ENCODE data around the gene QPRT. TPM values are rescaled to one million over a fixed set of nuclear protein-coding genes. Genes with fewer than 3 reads are reported as not detected.
"Not testable (repeated sequence)": the region's sequence is repeated elsewhere in the genome, so short reads cannot be mapped to it uniquely, and the experiment has no call there.

Gene QPRT
- total and polyA plus RNA-seq, 5 experiments from 2014 or later: 0.15 to 0.55 (median 0.49) TPM

GRCh38 chr16:29729116-29729521, 50.1 kb downstream of the QPRT start:
- Mint-ChIP-seq H3K36me3 (peaks cover 0 to 2% (median 0%) of the 10 kb centered on the region in 3 donors), H3K9me3 (peaks cover 0 to 3% (median 0%) of the 10 kb centered on the region in 9 donors), H3K27me3 (no peaks in the 10 kb centered on the region), H3K4me3 (no peak overlapping the region), H3K4me1 (peaks cover 14 to 38% (median 32%) of the 10 kb centered on the region in 4 donors), H3K27ac (peak overlapping the region in 4 of 10 donors; percentile 40 to 72 (median 49))
- POLR2A ChIA-PET: interaction anchor here (0.6 to 5.5 kb wide), 9 partner anchors 10 to 66 kb away, joined by 3 to 25 read pairs (median 5); partner anchors contain the start of gene KIF22
- ATAC-seq (peak in 1 of 2 donors; percentile 33), DNase-seq (no peak)

DNA sequence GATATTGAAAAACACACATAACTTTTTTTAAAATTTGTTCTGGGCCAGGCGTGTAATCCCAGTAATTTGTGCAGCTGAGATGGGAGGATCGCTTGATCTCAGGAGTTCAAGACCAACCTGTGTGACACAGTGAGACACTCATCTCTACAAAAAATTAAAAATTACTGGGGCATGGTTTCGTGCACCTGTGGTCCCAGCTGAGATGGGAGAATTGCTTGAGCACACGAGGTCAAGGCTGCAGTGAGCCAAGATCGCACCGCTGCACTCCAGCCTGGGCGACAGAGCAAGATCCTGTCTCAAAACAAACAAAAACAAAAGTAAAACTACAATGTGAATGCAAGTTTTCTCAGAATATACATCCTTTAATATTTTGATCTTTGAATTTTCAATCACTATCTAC, 51.7 kb downstream of the QPRT start:
- no peaks in the 10 kb centered on the region for H3K27me3 Mint-ChIP-seq
- H3K4me1 Mint-ChIP-seq: peaks cover 15 to 42% (median 33%) of the 10 kb centered on the region in 4 donors
- peaks cover 0 to 3% (median 0%) of the 10 kb centered on the region in 9 donors for H3K9me3 Mint-ChIP-seq
- no peak for DNase-seq
- ATAC-seq: no peak
- peaks cover 0 to 2% (median 0%) of the 10 kb centered on the region in 3 donors for H3K36me3 Mint-ChIP-seq
- peak overlapping the region in 2 of 10 donors; percentile 28 to 53 for H3K4me3 Mint-ChIP-seq
- H3K27ac Mint-ChIP-seq: peak overlapping the region in 4 of 10 donors; percentile 52 to 86 (median 72)
- POLR2A ChIA-PET: interaction anchor here (0.6 to 6.7 kb wide), 5 partner anchors 9 to 59 kb away, joined by 4 to 43 read pairs (median 4); partner anchors contain the start of genes C16orf54 and KIF22

- peak in 1 of 2 donors; percentile 51 for ATAC-seq
- not testable (repeated sequence) for H3K27me3 Mint-ChIP-seq, H3K9me3 Mint-ChIP-seq, H3K36me3 Mint-ChIP-seq, DNase-seq
- Mint-ChIP-seq H3K4me3 (peak overlapping the region in 3 of 10 donors; percentile 4 to 45 (median 43)), H3K27ac (peak overlapping the region in 6 of 10 donors; percentile 8 to 93 (median 82)), H3K4me1 (peaks cover 26 to 54% (median 47%) of the 10 kb centered on the region in 4 donors)
- POLR2A ChIA-PET: interaction anchor here (0.7 to 6.7 kb wide), 7 partner anchors 7 to 111 kb away, joined by 3 to 43 read pairs (median 5); partner anchors contain the start of genes C16orf54 and KIF22
These were observed 53.0 kb downstream of the QPRT start for GRCh38 chr16:29731768-29732601.

- POLR2A ChIA-PET: interaction anchor here (0.5 to 6.7 kb wide), 7 partner anchors 8 to 62 kb away, joined by 3 to 43 read pairs (median 7); partner anchors contain the start of genes C16orf54 and KIF22
- no peak for ATAC-seq
- H3K27me3 Mint-ChIP-seq: no peaks in the 10 kb centered on the region
- peak overlapping the region in 2 of 10 donors; percentile 10 to 26 for H3K4me3 Mint-ChIP-seq
- DNase-seq: no peak
- peaks cover 0 to 3% (median 0%) of the 10 kb centered on the region in 9 donors for H3K9me3 Mint-ChIP-seq
- H3K4me1 Mint-ChIP-seq: peaks cover 37 to 77% (median 65%) of the 10 kb centered on the region in 4 donors
- peaks cover 0 to 2% (median under 1%) of the 10 kb centered on the region in 3 donors for H3K36me3 Mint-ChIP-seq
- H3K27ac Mint-ChIP-seq: peak overlapping the region in 6 of 10 donors; percentile 63 to 89 (median 71)
These were observed 55.8 kb downstream of the QPRT start for GRCh38 chr16:29734786-29735185.

GRCh38 chr16:29736112-29736511, 57.1 kb downstream of the QPRT start:
- no peaks in the 10 kb centered on the region for H3K27me3 Mint-ChIP-seq
- H3K4me3 Mint-ChIP-seq: peak overlapping the region in 2 of 10 donors; percentile 14 to 69
- H3K27ac Mint-ChIP-seq: peak overlapping the region; percentile 62 to 100 (median 90)
- DNase-seq: no peak
- ATAC-seq: no peak
- H3K4me1 Mint-ChIP-seq: peaks cover 49 to 82% (median 75%) of the 10 kb centered on the region in 4 donors
- H3K36me3 Mint-ChIP-seq: peaks cover 0 to 12% (median 5%) of the 10 kb centered on the region in 3 donors
- POLR2A ChIA-PET: interaction anchor here (0.8 to 6.7 kb wide), 4 partner anchors 8 to 72 kb away, joined by 3 to 43 read pairs (median 4); partner anchors contain the start of genes C16orf54 and KIF22
- H3K9me3 Mint-ChIP-seq: peaks cover 0 to 3% (median 0%) of the 10 kb centered on the region in 9 donors

DNA sequence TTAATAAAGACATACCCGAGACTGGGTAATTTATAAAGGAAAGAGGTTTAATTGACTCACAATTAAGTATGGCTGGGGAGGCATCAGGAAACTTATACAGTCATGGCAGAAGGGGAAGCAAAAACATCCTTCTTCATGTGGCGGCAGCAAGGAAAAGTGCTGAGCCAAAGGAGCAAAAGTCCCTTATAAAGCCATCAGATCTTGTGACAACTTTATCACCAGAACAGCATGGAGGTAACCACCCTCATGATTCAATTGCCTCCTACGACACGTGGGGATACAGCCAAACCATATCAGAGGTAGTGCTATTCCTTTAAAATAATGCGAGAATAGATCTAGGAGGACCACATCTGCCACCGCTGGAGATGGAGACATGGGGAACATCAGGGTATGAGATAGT, 57.8 kb downstream of the QPRT start:
- Mint-ChIP-seq H3K27ac (peak overlapping the region; percentile 62 to 100 (median 90)), H3K4me1 (peaks cover 54 to 83% (median 78%) of the 10 kb centered on the region in 4 donors), H3K27me3 (no peaks in the 10 kb centered on the region), H3K36me3 (peaks cover 4 to 19% (median 11%) of the 10 kb centered on the region in 3 donors), H3K9me3 (peaks cover 0 to 3% (median 0%) of the 10 kb centered on the region in 9 donors), H3K4me3 (peak overlapping the region in 4 of 10 donors; percentile 29 to 69 (median 52))
- ATAC-seq (no peak), DNase-seq (no peak)
- POLR2A ChIA-PET: interaction anchor here (0.9 to 6.7 kb wide), 3 partner anchors 8 to 54 kb away, joined by 3 to 53 read pairs (median 43); partner anchors contain the start of genes C16orf54 and KIF22

- POLR2A ChIA-PET: interaction anchor here (0.7 to 3.1 kb wide), 9 partner anchors 8 to 352 kb away, joined by 3 to 53 read pairs (median 10); partner anchors contain the start of genes C16orf54, KIF22 and MAZ
- H3K27ac Mint-ChIP-seq: peak overlapping the region; percentile 82 to 100 (median 95)
- peaks cover 4 to 28% (median 18%) of the 10 kb centered on the region in 3 donors for H3K36me3 Mint-ChIP-seq
- no peaks in the 10 kb centered on the region for H3K27me3 Mint-ChIP-seq
- peak overlapping the region; percentile 36 to 80 (median 66) for H3K4me3 Mint-ChIP-seq
- ATAC-seq (no peak), DNase-seq (no peak)
- H3K4me1 Mint-ChIP-seq: peaks cover 55 to 85% (median 79%) of the 10 kb centered on the region in 4 donors
- H3K9me3 Mint-ChIP-seq: peaks cover 0 to 2% (median 0%) of the 10 kb centered on the region in 9 donors
These were observed 58.7 kb downstream of the QPRT start for GRCh38 chr16:29737713-29738112.

DNA sequence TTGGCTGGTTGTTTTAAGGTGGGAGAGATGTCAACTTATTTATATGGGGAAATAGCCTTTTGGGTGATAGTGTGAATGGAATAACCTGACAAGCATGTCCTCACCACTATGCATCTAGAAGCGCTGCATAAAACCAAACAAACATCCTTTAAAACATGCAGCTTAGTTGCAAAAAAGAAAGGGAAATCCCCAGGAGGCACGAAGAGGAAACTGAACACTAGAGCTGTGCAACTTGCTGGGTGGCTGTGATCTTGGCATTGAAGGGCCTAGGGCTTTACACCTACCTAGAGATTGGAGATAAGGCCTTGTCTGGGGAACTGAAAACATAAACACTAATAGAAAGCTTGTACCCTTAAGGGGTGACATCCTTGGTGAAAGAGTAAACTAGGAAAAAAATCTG, 59.5 kb downstream of the QPRT start:
- Mint-ChIP-seq H3K4me1 (peaks cover 58 to 88% (median 85%) of the 10 kb centered on the region in 4 donors), H3K36me3 (peaks cover 4 to 36% (median 27%) of the 10 kb centered on the region in 3 donors), H3K9me3 (no peaks in the 10 kb centered on the region), H3K27me3 (no peaks in the 10 kb centered on the region), H3K4me3 (peak overlapping the region; percentile 36 to 80 (median 66)), H3K27ac (peak overlapping the region; percentile 82 to 100 (median 95))
- DNase-seq (peak; percentile 25 to 83 (median 72)), ATAC-seq (peak; percentile 79 to 86)
- POLR2A ChIA-PET: interaction anchor here (0.6 to 3.1 kb wide), 23 partner anchors 8 to 351 kb away, joined by 3 to 53 read pairs (median 5); partner anchors contain the start of genes ALDOA, C16orf54, KIF22 and MAZ

- Mint-ChIP-seq H3K4me1 (peaks cover 64 to 90% (median 85%) of the 10 kb centered on the region in 4 donors), H3K4me3 (peak overlapping the region; percentile 8 to 96 (median 62)), H3K36me3 (peaks cover 4 to 41% (median 38%) of the 10 kb centered on the region in 3 donors), H3K27ac (peak overlapping the region; percentile 82 to 100 (median 94))
- POLR2A ChIA-PET: interaction anchor here (0.7 to 3.1 kb wide), 9 partner anchors 9 to 108 kb away, joined by 3 to 53 read pairs (median 8); partner anchors contain the start of gene KIF22
- H3K27me3 Mint-ChIP-seq, ATAC-seq, H3K9me3 Mint-ChIP-seq, DNase-seq: not testable (repeated sequence)
These were observed 61.1 kb downstream of the QPRT start for GRCh38 chr16:29739927-29740629.

DNA sequence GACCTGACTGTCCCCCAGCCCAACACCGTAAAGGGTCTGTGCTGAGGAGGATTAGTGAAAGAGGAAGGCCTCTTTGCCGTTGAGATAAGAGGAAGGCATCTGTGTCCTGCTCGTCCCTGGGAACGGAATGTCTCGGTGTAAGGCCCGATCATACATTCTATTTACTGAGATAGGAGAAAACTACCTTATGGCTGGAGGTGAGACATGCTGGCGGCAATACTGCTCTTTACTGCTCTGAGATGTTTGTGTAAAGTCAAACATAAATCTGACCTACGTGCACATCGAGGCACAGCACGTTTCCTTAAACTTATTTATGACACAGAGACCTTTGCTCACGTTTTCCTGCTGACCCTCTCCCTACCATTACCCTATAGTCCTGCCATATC, 61.6 kb downstream of the QPRT start:
- Mint-ChIP-seq H3K4me1 (peaks cover 65 to 91% (median 85%) of the 10 kb centered on the region in 4 donors), H3K27ac (peak overlapping the region; percentile 82 to 100 (median 94)), H3K36me3 (peaks cover 4 to 41% (median 40%) of the 10 kb centered on the region in 3 donors), H3K4me3 (peak overlapping the region in 9 of 10 donors; percentile 50 to 100 (median 82))
- not testable (repeated sequence) for H3K27me3 Mint-ChIP-seq, ATAC-seq, DNase-seq, H3K9me3 Mint-ChIP-seq
- POLR2A ChIA-PET: interaction anchor here (1.0 to 10.1 kb wide), 5 partner anchors 14 to 67 kb away, joined by 3 to 223 read pairs (median 9); partner anchors contain the start of gene KIF22

- DNase-seq: peak in 4 of 10 donors; percentile 32 to 35 (median 34)
- Mint-ChIP-seq H3K36me3 (peaks cover 4 to 44% (median 44%) of the 10 kb centered on the region in 3 donors), H3K27me3 (peaks cover 0 to 4% (median 0%) of the 10 kb centered on the region in 5 donors), H3K27ac (peak overlapping the region; percentile 82 to 100 (median 98)), H3K9me3 (peaks cover 0 to 3% (median 0%) of the 10 kb centered on the region in 9 donors), H3K4me3 (peak overlapping the region; percentile 85 to 100 (median 98)), H3K4me1 (peaks cover 60 to 91% (median 85%) of the 10 kb centered on the region in 4 donors)
- POLR2A ChIA-PET: interaction anchor here (0.6 to 10.1 kb wide), 16 partner anchors 9 to 734 kb away, joined by 3 to 223 read pairs (median 6); partner anchors contain the start of genes ALDOA, KIF22, MAZ and PAGR1
- ATAC-seq: no peak
These were observed 63.8 kb downstream of the QPRT start for GRCh38 chr16:29742683-29743275.
